NCI-H460 (cell line): ENCODE results near the gene SSR1. TPM values are rescaled to one million over a fixed set of nuclear protein-coding genes. Genes with fewer than 3 reads are reported as not detected.
A peak's percentile ranks its signal among the peaks of the same experiment; 100 is the strongest.
"Not testable (repeated sequence)": the region's sequence is repeated elsewhere in the genome, so short reads cannot be mapped to it uniquely, and the experiment has no call there.

Source experiments
- DNase-seq: peaks from one replicate; pipeline ENCODE4 v3.0.0-alpha.2; 2016; ENCODE audit warnings: low read depth; ENCODE audit errors: extremely low read depth
- total RNA-seq: library from RNA; depleted of rRNA; stranded (reverse); fragments of >200 nt; shearing (Covaris generic); gene quantifications from 2 replicates; pipeline ENCODE4 v1.2.3, GENCODE V29; 2014

The SSR1 gene
- total RNA-seq, 1 experiment from 2014 or later: 141 TPM

DNA sequence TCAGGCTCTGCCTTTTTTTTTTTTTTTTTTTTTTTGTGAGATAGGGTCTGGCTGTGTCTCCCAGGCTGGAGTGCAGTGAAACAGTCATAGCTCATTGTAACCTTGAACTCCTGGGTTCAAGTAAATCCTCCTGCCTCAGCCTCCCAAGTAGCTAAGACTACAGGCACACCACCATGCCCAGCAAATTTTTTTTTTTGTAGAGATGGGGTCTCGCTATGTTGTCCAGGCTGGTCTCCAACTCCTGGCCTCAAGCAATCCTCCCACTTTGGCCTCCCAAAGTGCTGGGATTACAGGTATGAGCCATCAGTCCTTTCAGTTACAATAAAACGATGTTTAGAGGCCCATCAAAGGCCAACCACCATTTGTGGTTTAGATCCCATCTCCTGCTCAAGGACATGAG is 6.4 kb upstream of the SSR1 start:
- not testable (repeated sequence) for DNase-seq

DNA sequence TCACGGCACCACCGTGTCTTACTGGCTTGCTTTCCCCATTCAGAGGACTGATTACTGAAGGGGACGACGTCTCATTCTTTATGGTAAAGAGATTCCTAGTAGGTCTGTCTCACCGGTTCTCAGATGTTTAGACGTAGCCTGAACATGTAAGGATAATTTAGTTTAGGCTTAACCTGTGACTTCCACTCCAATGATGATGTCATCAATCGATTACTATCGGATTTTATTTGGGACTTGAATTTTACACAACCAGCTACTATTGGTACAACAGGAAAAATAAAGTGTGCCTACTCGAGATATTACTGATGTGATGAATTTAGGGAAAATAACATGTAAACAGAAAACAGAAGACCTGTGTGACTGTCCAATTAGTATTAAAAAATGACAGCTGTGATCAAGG is 4.5 kb upstream of the SSR1 start:
- no peak for DNase-seq

DNA sequence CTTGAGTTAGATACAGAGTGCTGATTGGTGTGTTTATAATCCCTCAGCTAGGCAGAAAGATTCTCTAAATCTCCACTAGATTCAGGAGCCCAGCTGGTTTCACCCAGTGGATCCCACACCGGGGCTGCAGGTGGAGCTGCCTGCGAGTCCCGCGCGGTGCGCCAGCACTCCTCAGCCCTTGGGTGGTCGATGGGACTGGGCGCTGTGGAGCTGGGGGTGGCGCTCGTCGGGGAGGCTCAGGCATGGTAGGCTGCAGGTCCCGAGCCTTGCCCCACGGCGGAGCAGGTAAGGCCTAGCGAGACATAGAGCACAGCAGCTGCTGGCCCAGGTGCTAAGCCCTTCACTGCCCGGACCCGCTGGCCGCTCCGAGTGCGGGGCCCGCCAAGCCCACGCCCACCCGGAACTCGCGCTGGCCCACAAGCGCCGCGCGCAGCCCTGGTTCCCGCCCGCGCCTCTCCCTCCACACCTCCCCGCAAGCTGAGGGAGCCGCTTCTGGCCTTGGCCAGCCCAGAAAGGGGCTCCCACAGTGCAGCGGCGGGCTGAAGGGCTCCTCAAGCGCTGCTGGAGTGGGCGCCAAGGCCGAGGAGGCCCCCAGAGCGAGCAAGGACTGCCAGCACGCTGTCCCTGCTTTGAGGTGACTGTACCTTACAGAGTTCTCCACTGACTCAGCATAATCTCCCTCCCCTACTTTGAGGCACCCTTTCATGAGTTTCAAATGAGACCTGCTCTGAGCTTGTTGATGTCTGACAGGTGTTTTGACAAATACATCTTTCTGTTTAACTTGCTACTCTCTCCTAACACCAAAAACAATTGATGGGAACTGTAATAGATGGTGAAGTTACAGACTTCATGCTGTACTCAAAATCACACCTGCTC is 3.9 kb upstream of the SSR1 start:
- no peak for DNase-seq

GRCh38 chr6:7315948-7316365 is 3.0 kb upstream of the SSR1 start:
- no peak for DNase-seq

DNA sequence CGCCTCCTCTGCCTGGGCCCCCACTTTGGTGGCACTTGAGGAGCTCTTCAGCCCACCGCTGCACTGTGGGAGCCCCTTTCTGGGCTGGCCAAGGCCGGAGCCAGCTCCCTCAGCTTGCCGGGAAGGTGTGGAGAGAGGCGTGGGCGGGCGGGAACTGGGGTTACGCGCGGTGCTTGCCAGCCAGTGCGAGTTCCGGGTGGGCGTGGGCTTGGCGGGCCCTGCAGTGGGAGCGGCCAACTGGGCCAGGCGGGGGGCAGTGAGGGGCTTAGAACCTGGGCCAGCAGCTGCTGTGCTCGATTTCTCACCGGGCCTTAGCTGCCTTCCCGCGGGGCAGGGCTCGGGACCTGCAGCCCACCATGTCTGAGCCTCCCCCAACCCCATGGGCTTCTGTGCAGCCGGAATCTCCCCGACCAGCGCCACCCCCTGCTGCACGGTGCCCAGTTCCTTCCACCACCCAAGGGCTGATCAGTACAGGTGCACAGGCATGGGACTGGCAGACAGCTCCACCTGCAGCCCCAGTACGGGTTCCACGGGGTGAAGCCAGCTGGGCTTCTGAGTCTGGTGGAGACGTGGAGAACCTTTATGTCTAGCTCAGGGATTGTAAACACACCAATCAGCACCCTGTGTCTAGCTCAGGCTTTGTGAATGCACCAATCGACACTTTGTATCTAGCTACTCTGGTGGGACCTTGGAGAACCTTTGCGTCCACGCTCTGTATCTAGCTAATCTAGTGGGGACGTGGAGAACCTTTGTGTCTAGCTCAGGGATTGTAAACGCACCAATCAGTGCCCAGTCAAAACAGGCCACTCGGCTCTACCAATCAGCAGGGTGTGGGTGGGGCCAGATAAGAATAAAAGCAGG is 2.3 kb upstream of the SSR1 start:
- not testable (repeated sequence) for DNase-seq

GRCh38 chr6:7314414-7314813 is 1.4 kb upstream of the SSR1 start:
- no peak for DNase-seq

DNA sequence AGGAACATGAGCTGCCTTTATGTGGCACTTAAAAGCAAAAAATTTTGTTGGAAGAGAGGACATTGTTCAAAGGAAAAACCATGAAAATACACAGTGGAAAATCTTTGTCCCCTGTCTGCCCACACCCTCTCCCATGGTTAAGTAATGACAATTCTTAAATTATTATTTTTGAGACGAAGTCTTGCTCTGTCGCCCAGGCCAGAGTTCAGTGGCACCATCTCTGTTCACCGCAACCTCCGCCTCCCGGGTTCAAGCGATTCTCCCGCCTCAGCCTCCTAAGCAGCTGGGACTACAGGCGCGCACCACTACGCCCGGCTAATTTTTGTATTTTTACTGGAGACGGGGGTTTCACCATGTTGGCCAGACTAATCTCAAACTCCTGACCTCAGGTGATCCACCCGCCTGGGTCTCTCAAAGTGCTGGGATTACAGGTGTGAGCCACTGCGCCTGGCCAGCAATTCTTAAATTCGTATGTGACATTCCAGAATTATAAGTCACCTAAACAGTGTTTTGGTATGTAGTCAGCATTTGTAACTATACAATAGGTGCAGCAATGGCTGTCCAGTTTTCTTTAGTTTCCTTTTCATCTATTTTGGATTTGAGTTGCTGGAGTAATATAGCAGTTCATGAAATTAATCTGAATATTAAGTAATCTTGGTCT is 636 bp upstream of the SSR1 start:
- DNase-seq: no peak

- peak; percentile 14 for DNase-seq
These were observed 933 bp downstream of the SSR1 start for GRCh38 chr6:7311917-7312615.

DNA sequence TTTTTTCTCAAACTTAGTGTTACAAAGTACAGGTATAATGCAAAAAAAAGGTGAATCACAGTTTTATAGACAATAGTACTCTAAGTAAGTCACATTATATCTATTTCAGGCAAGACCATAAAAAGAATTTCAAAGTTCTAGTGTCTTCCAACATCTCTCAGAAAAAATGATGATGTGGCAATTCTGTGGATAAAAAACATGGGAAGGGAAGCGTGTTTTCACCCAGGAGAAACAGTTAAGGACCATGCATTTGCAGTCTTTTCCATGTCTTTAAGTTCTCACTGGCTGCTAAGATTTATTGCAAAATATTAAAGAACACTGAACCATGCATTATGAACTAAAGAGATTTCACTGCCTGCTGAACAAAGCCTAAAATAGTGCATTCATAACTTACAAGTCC is 1.8 kb downstream of the SSR1 start:
- DNase-seq: no peak

- no peak for DNase-seq
These were observed 3.9 kb downstream of the SSR1 start for GRCh38 chr6:7309050-7309449.

- DNase-seq: no peak
These were observed 5.5 kb downstream of the SSR1 start for GRCh38 chr6:7307533-7307932.

DNA sequence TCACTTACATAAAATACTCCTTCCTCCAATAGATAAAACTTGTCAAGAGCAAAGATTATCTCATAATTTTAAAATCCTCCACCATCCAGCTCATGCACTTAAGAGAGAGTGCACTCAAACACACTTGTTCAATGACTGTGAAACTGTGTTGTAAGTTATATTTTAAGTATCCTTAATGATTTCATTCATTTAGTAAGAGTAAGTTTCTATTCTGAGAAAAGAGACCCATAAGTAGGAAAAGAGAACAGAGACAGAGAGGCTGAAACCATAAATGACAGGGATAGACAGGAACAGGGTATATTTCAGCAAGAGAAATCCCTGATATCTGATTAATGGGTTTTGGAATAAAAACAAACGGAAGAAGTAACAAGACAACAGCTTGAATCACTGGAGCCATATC is 8.2 kb downstream of the SSR1 start:
- DNase-seq: no peak

GRCh38 chr6:7301702-7302101 is 11.3 kb downstream of the SSR1 start:
- no peak for DNase-seq

DNA sequence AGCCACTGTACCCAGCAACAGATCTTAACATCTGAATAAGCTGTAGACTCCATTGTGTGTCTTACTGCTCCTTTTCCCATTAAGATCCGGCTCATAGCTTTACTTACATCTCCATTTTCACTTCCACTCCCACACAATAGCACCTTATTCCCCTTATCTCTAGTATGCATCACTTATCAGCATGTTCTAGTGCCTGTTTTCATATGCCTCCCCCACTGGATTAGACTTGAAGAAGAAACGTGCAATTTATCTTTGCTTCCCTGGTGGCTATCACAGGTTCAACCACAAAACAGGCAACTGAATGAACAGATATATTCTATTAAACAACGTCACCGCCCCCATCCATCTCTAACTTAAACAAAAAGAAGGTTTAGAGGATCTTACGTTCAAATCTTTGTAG is 12.1 kb downstream of the SSR1 start:
- no peak for DNase-seq

DNA sequence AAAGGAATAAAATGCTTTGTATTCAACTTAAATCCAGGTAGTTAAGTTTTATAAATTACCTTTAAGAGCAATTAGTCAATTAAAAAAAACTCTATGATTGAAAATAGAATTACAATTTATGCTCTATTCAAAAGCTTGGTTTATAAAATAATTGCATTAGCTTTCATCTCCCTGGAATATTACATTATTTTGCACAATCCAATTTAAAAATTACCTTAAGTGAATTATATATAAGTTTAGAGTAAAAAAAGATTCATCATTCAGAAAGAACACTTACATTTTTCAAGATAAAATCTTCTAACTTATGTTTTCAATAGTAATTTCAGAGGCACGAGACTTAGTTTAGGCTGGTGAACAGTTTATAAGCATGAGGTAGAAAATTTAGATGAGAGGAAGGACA is 14.9 kb downstream of the SSR1 start:
- DNase-seq: no peak

GRCh38 chr6:7296602-7297001 is 16.4 kb downstream of the SSR1 start:
- DNase-seq: no peak

- DNase-seq: no peak
These were observed 17.1 kb downstream of the SSR1 start for GRCh38 chr6:7295916-7296315.

GRCh38 chr6:7292596-7293255 is 20.3 kb downstream of the SSR1 start:
- no peak for DNase-seq

- DNase-seq: no peak
These were observed 22.9 kb downstream of the SSR1 start for GRCh38 chr6:7290079-7290478.

- no peak for DNase-seq
These were observed 27.6 kb downstream of the SSR1 start for GRCh38 chr6:7285416-7285815.
